Measurements from ENCODE around the gene HIP1R.

GRCh38 chr12:122860854-122861586 lies 25.8 kb downstream of the HIP1R start:
- TF ChIP-seq, protein P1, sequence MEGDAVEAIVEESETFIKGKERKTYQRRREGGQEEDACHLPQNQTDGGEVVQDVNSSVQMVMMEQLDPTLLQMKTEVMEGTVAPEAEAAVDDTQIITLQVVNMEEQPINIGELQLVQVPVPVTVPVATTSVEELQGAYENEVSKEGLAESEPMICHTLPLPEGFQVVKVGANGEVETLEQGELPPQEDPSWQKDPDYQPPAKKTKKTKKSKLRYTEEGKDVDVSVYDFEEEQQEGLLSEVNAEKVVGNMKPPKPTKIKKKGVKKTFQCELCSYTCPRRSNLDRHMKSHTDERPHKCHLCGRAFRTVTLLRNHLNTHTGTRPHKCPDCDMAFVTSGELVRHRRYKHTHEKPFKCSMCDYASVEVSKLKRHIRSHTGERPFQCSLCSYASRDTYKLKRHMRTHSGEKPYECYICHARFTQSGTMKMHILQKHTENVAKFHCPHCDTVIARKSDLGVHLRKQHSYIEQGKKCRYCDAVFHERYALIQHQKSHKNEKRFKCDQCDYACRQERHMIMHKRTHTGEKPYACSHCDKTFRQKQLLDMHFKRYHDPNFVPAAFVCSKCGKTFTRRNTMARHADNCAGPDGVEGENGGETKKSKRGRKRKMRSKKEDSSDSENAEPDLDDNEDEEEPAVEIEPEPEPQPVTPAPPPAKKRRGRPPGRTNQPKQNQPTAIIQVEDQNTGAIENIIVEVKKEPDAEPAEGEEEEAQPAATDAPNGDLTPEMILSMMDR (IDR thresholded peaks at IDR 0.05), result no peak
- no peak for TF ChIP-seq EP300 (IDR thresholded peaks at IDR 0.05)
- no peak for TF ChIP-seq POLR2A (IDR thresholded peaks at IDR 0.05)

Data from upper lobe of left lung (tissue), 4 donors.